PC-3 (cell line): Measurements from ENCODE around the gene CELF2. TPM values are rescaled to one million over a fixed set of nuclear protein-coding genes. Genes with fewer than 3 reads are reported as not detected.

Experiments used
- ATAC-seq: fragments of 200-7000 bp; cut with Tn5 transposase; 2 replicates; pipeline ENCODE4 v1.9.1; 2020; ENCODE audit warnings: mild to moderate bottlenecking, moderate library complexity
- BruUV-seq: library from RNA; stranded (reverse); fragments of 400-500 nt; replicated peaks from 2 replicates; lab custom pipeline; 2021; lab: Mats Ljungman, UMichigan
- CTCF ChIA-PET: fragments of 300-600 bp; sonication (Branson Sonifier 250); formaldehyde crosslinking; loops from one replicate; lab custom pipeline; 2022; ENCODE audit warnings: antibody characterized with exemption; lab: Charles Lee
- POLR2A ChIA-PET: fragments of 300-600 bp; sonication (Branson Sonifier 250); formaldehyde crosslinking; loops from one replicate; lab custom pipeline; 2022; ENCODE audit warnings: antibody characterized with exemption; ENCODE audit not compliant: unreplicated experiment; lab: Charles Lee
- DNase-seq: peaks from one replicate; pipeline ENCODE4 v3.0.0-alpha.2; 2015
- H2AFZ ChIP-seq: fragments of 300-600 bp; sonication (generic); 2 replicates; pipeline ENCODE4 v1.6.0; 2016; ENCODE audit warnings: antibody characterized with exemption, low read length
- H3F3A ChIP-seq: fragments of 300-600 bp; sonication (generic); one replicate; pipeline ENCODE4 v1.6.0; 2017; ENCODE audit warnings: antibody characterized with exemption, low read length, control low read depth, mild to moderate bottlenecking; ENCODE audit not compliant: unreplicated experiment
- H3K27ac ChIP-seq: fragments of 300-600 bp; sonication (generic); 2 replicates; pipeline ENCODE4 v1.5.1; 2016; ENCODE audit warnings: mild to moderate bottlenecking, low read length
- H3K27me3 ChIP-seq: fragments of 300-600 bp; sonication (generic); 2 replicates; pipeline ENCODE4 v1.6.1; 2016; ENCODE audit warnings: low read length, mixed read lengths
- H3K36me3 ChIP-seq: fragments of 300-600 bp; sonication (generic); 2 replicates; pipeline ENCODE4 v1.6.1; 2016; ENCODE audit warnings: low read depth, mixed run types, low read length, mixed read lengths
- H3K4me1 ChIP-seq: fragments of 300-600 bp; sonication (generic); 2 replicates; pipeline ENCODE4 v1.5.1; 2016; ENCODE audit warnings: low read length; ENCODE audit not compliant: insufficient read depth
- H3K4me2 ChIP-seq: fragments of 300-600 bp; sonication (generic); 2 replicates; pipeline ENCODE4 v1.6.0; 2016; ENCODE audit warnings: low read length
- H3K4me3 ChIP-seq: fragments of 300-600 bp; sonication (generic); 2 replicates; pipeline ENCODE4 v1.5.1; 2016; ENCODE audit warnings: mild to moderate bottlenecking, low read length, mixed read lengths
- H3K79me2 ChIP-seq: fragments of 300-600 bp; sonication (generic); 2 replicates; pipeline ENCODE4 v1.6.1; 2017; ENCODE audit warnings: low read length, mixed read lengths
- H3K9ac ChIP-seq: fragments of 300-600 bp; sonication (generic); 2 replicates; pipeline ENCODE4 v1.6.0; 2016; ENCODE audit warnings: mild to moderate bottlenecking, low read length
- H3K9me2 ChIP-seq: fragments of 300-600 bp; sonication (generic); replicated peaks from 2 replicates; pipeline ENCODE4 v1.6.1; 2016; ENCODE audit warnings: mixed run types, low read length, mixed read lengths
- H3K9me3 ChIP-seq: fragments of 300-600 bp; sonication (generic); 2 replicates; pipeline ENCODE4 v1.6.1; 2016; ENCODE audit warnings: low read length, mixed read lengths
- H4K20me1 ChIP-seq: fragments of 300-600 bp; sonication (generic); 2 replicates; pipeline ENCODE4 v1.6.1; 2016; ENCODE audit warnings: low read length, mixed read lengths
- EZH2 ChIP-seq: fragments of 300-600 bp; sonication (generic); IDR thresholded peaks from one replicate; pipeline ENCODE4 v1.6.1; 2017; ENCODE audit warnings: antibody characterized with exemption, mild to moderate bottlenecking, low read length; ENCODE audit not compliant: unreplicated experiment
- EZH2phosphoT487 ChIP-seq: fragments of 300-600 bp; sonication (generic); IDR thresholded peaks from 2 replicates; pipeline ENCODE4 v1.6.1; 2018; ENCODE audit warnings: mild to moderate bottlenecking, antibody characterized with exemption, low read length, borderline replicate concordance
- intact Hi-C: fragments of 100-400 bp; cut with micrococcal nuclease; formaldehyde crosslinking; loops from 2 replicates; pipeline ENCODE4 v1.9.0; 2023
- total RNA-seq: library from RNA; depleted of rRNA; stranded (reverse); fragments of >200 nt; gene quantifications from 2 replicates; pipeline ENCODE4 v1.2.3, GENCODE V29; 2014
- TF ChIP-seq, protein P1 (sequence below): fragments of 300-600 bp; sonication (generic); conservative IDR thresholded peaks from 2 replicates; pipeline ENCODE4 v1.5.1; 2017; ENCODE audit warnings: antibody characterized with exemption, low read depth, mild to moderate bottlenecking, low read length

CELF2 gene
- total RNA-seq, 1 experiment from 2014 or later = not detected

DNA sequence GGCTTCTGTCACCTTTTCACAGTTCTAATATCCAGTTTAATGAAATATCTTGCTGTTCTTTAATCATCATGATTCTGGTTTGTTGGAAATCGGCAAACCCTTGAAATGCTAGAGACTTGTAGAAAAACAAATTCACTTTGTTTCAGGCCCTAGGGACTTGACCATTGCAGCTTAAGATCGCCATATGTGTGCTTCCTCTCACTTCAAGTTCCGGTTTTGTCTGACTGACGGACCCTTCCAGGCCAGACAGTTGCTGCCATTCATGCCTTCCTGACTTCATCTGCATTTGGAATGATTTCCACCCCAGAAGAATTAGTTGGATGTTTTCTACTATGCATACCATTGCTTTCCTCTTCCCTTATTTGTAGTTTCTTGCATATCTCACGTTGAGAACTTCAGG, 125.6 kb downstream of the CELF2 start:
- no peaks in the 10 kb centered on the region for H3K79me2 ChIP-seq
- intact Hi-C loops = no loop called here
- no peak for DNase-seq
- H3K4me2 ChIP-seq = no peak overlapping the region
- no peaks in the 10 kb centered on the region for H3F3A ChIP-seq
- no peak overlapping the region for H2AFZ ChIP-seq
- no peaks in the 10 kb centered on the region for H3K4me1 ChIP-seq
- H3K27ac ChIP-seq = no peak overlapping the region
- ChIA-PET CTCF (no interaction called here), POLR2A (no interaction called here)
- ATAC-seq = no peak
- H3K27me3 ChIP-seq = no peaks in the 10 kb centered on the region
- no TSS peak for BruUV-seq
- H4K20me1 ChIP-seq = no peaks in the 10 kb centered on the region
- no peak overlapping the region for H3K4me3 ChIP-seq
- TF ChIP-seq, protein P1, sequence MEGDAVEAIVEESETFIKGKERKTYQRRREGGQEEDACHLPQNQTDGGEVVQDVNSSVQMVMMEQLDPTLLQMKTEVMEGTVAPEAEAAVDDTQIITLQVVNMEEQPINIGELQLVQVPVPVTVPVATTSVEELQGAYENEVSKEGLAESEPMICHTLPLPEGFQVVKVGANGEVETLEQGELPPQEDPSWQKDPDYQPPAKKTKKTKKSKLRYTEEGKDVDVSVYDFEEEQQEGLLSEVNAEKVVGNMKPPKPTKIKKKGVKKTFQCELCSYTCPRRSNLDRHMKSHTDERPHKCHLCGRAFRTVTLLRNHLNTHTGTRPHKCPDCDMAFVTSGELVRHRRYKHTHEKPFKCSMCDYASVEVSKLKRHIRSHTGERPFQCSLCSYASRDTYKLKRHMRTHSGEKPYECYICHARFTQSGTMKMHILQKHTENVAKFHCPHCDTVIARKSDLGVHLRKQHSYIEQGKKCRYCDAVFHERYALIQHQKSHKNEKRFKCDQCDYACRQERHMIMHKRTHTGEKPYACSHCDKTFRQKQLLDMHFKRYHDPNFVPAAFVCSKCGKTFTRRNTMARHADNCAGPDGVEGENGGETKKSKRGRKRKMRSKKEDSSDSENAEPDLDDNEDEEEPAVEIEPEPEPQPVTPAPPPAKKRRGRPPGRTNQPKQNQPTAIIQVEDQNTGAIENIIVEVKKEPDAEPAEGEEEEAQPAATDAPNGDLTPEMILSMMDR = no peak
- TF ChIP-seq EZH2phosphoT487 (no peak), EZH2 (no peak)
- no peaks in the 10 kb centered on the region for H3K9me2 ChIP-seq
- H3K36me3 ChIP-seq = no peaks in the 10 kb centered on the region
- H3K9me3 ChIP-seq = no peaks in the 10 kb centered on the region
- H3K9ac ChIP-seq = no peak overlapping the region

DNA sequence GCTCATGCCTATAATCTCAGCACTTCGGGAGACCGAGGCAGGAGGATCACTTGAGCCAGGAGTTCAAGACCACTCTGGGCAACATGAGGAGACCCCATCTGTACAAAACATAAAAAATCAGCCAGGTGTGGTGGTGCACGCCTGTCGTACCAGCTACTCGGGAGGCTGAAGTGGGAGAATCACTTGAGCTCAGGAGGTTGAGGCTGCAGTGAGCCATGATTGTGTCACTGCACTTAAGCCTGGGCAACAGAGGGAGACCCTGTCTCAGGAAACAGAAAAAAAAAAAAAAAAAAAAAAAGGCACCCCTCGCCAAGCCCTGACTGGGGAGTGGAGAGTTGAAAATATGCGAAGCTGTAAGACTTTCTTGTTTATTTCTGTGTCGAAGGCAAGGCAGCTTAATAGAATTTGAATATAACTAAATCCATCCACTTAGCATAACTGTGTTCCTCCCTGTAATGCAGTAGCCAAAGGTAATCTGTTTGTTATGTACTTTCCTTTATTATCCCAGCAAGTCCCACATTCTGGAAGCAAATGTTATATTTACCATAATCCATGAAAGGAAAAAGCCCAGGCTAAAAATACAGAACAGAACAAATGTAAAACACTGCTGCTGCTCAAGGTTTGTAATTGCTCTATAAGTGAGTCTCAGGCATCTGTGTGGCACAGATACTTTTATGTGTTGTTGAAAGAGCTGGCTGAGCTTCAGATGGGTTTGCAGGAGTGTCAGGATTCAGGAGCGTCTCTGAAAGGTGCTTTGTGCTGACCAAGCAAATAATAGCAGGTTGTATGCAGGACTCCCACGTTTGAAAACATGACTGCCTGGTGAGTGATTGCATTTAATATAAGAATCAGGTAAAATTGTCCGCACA, 127.2 kb downstream of the CELF2 start:
- no peaks in the 10 kb centered on the region for H3K4me1 ChIP-seq
- no peaks in the 10 kb centered on the region for H3F3A ChIP-seq
- no peaks in the 10 kb centered on the region for H3K36me3 ChIP-seq
- no peaks in the 10 kb centered on the region for H4K20me1 ChIP-seq
- H3K79me2 ChIP-seq = no peaks in the 10 kb centered on the region
- DNase-seq (no peak), ATAC-seq (no peak)
- CTCF ChIA-PET = no interaction called here
- no peaks in the 10 kb centered on the region for H3K9me2 ChIP-seq
- TF ChIP-seq, protein P1 = no peak
- TF ChIP-seq EZH2 (no peak), EZH2phosphoT487 (no peak)
- no TSS peak for BruUV-seq
- H3K27ac ChIP-seq = no peak overlapping the region
- intact Hi-C loops = no loop called here
- H3K9me3 ChIP-seq = no peaks in the 10 kb centered on the region
- no peak overlapping the region for H3K9ac ChIP-seq
- no peak overlapping the region for H3K4me2 ChIP-seq
- POLR2A ChIA-PET = no interaction called here
- no peaks in the 10 kb centered on the region for H3K27me3 ChIP-seq
- H3K4me3 ChIP-seq = no peak overlapping the region
- no peak overlapping the region for H2AFZ ChIP-seq

DNA sequence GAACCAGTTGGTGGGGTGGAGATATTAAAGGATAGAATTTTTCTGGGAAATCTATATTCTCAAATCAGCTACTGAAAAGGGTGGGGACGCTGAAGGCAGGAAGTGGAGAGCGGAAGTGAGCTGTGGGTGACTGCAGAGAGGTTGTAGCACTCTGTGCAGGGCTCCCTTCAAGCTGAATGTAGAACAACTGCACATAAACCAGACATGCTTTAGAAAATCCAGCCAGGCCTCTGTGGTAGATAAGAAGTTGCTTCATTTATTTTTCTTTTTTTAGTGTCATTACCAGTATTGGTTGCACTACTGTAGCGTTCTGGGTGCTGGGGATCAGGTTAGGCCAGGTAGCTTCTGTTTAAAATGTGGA, 127.8 kb downstream of the CELF2 start:
- DNase-seq (no peak), ATAC-seq (no peak)
- Histone ChIP-seq H3K9me2 (no peaks in the 10 kb centered on the region), H3K27me3 (no peaks in the 10 kb centered on the region), H3F3A (no peaks in the 10 kb centered on the region), H3K36me3 (no peaks in the 10 kb centered on the region), H3K4me1 (no peaks in the 10 kb centered on the region), H3K4me3 (no peak overlapping the region), H3K4me2 (no peak overlapping the region), H3K9ac (no peak overlapping the region), H3K9me3 (no peaks in the 10 kb centered on the region), H4K20me1 (no peaks in the 10 kb centered on the region), H3K27ac (no peak overlapping the region), H3K79me2 (no peaks in the 10 kb centered on the region), H2AFZ (no peak overlapping the region)
- POLR2A ChIA-PET = no interaction called here
- CTCF ChIA-PET = no interaction called here
- TF ChIP-seq EZH2 (no peak), EZH2phosphoT487 (no peak)
- TF ChIP-seq, protein P1 = no peak
- no TSS peak for BruUV-seq
- intact Hi-C loops = no loop called here
